Neural crest cell (in vitro differentiated cells): ENCODE data around the gene NELL1. TPM values are rescaled to one million over a fixed set of nuclear protein-coding genes. Genes with fewer than 3 reads are reported as not detected.

ENCODE experiments used
- DNase-seq: peaks from one replicate; pipeline ENCODE4 v3.0.0; 2021; ENCODE audit warnings: low read depth, mixed read lengths, low spot score
- H3K27ac Mint-ChIP-seq: one replicate; pipeline ENCODE4 v1.8.0; 2021; ENCODE audit warnings: mild to moderate bottlenecking, mixed read lengths; ENCODE audit not compliant: unreplicated experiment
- H3K27me3 Mint-ChIP-seq: 2 replicates; pipeline ENCODE4 v1.8.0; 2021; ENCODE audit warnings: low read depth, mild to moderate bottlenecking, mixed read lengths
- H3K36me3 Mint-ChIP-seq: 2 replicates; pipeline ENCODE4 v1.8.0; 2021; ENCODE audit warnings: low read depth, mild to moderate bottlenecking, mixed read lengths
- H3K4me1 Mint-ChIP-seq: 2 replicates; pipeline ENCODE4 v1.8.0; 2021; ENCODE audit warnings: mixed read lengths
- H3K4me3 Mint-ChIP-seq: one replicate; pipeline ENCODE4 v1.8.0; 2021; ENCODE audit warnings: mild to moderate bottlenecking, mixed read lengths
- H3K9me3 Mint-ChIP-seq: 2 replicates; pipeline ENCODE4 v1.8.0; 2021; ENCODE audit warnings: mixed read lengths
- total RNA-seq: library from RNA; stranded (reverse); gene quantifications from 2 replicates; pipeline ENCODE4 v1.2.1, GENCODE V29; 2021
- TF ChIP-seq, protein P1 (sequence below): fragments of 200-600 bp; sonication (generic); conservative IDR thresholded peaks from 2 replicates; pipeline ENCODE4 v1.5.0; 2021; ENCODE audit warnings: antibody characterized with exemption, mild to moderate bottlenecking

The NELL1 gene
- total RNA-seq, 1 donor from 2014 or later, result 0.51 TPM

DNA sequence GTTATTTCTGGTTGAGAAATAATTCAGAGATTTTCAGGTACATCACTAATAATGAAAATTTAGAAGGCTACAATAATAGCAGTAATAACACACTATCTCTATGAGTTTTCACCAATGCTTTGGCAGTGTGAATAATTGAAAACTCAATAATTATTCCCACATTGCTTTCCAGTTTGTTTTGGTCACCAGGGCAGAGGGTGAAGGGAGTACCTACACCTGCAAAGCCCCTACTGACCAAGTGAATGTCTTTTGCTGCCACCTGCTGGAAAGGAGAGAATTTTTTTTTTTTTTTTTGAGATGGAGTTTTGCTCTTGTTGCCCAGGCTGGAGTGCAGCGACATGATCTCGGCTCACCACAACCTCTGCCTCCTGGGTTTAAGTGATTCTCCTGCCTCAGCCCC lies 3.2 kb downstream of the NELL1 start:
- Mint-ChIP-seq H3K4me1 (peaks cover 31% of the 10 kb centered on the region), H3K27ac (no peak overlapping the region), H3K27me3 (peaks cover 92% of the 10 kb centered on the region), H3K36me3 (no peaks in the 10 kb centered on the region), H3K4me3 (no peak overlapping the region), H3K9me3 (no peaks in the 10 kb centered on the region)
- no peak for DNase-seq
- TF ChIP-seq, protein P1, sequence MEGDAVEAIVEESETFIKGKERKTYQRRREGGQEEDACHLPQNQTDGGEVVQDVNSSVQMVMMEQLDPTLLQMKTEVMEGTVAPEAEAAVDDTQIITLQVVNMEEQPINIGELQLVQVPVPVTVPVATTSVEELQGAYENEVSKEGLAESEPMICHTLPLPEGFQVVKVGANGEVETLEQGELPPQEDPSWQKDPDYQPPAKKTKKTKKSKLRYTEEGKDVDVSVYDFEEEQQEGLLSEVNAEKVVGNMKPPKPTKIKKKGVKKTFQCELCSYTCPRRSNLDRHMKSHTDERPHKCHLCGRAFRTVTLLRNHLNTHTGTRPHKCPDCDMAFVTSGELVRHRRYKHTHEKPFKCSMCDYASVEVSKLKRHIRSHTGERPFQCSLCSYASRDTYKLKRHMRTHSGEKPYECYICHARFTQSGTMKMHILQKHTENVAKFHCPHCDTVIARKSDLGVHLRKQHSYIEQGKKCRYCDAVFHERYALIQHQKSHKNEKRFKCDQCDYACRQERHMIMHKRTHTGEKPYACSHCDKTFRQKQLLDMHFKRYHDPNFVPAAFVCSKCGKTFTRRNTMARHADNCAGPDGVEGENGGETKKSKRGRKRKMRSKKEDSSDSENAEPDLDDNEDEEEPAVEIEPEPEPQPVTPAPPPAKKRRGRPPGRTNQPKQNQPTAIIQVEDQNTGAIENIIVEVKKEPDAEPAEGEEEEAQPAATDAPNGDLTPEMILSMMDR, result peak; percentile 61

GRCh38 chr11:20676658-20677057 lies 7.3 kb downstream of the NELL1 start:
- TF ChIP-seq, protein P1, result no peak
- Mint-ChIP-seq H3K27ac (no peak overlapping the region), H3K4me1 (peaks cover 7% of the 10 kb centered on the region), H3K4me3 (no peak overlapping the region), H3K27me3 (peaks cover 64% of the 10 kb centered on the region), H3K36me3 (no peaks in the 10 kb centered on the region), H3K9me3 (no peaks in the 10 kb centered on the region)
- DNase-seq, result no peak

DNA sequence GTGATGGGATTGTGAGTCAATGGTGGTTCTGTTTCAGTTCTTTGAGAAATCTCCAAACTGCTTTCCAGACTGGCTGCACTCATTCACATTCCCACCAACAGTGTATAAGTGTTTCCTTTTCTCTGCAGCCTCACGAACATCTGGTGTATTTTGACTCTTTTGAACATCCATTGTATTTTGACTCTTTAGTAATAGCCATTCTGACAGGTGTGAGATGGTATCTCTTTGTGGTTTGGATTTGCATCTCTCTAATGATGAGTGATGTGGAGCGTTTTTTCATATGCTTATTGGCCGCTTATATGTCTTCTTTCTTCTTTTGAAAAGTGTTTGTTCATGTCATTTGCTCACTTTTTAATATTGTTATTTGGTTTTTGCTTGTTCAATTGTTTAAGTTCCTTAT lies 19.4 kb downstream of the NELL1 start:
- H3K27me3 Mint-ChIP-seq, result peaks cover 3% of the 10 kb centered on the region
- H3K4me3 Mint-ChIP-seq, result no peak overlapping the region
- no peaks in the 10 kb centered on the region for H3K36me3 Mint-ChIP-seq
- DNase-seq, result no peak
- TF ChIP-seq, protein P1, result no peak
- no peaks in the 10 kb centered on the region for H3K9me3 Mint-ChIP-seq
- H3K4me1 Mint-ChIP-seq, result no peaks in the 10 kb centered on the region
- no peak overlapping the region for H3K27ac Mint-ChIP-seq

DNA sequence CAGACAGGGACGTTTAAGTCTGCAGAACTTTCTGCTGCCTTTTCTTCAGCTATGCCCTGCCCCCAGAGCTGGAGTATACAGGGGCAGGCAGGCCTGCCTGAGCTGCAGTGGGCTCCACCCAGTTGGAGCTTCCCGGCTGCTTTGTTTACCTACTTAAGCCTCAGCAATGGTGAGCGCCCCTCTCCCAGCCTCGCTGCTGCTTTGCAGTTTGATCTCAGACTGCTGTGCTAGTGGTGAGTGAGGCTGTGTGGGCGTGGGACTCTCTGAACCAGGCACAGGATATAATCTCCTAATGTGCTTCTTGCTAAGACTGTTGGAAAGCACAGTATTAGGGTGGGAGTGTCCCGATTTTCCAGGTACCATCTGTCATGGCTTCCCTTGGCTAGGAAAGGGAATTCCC lies 38.5 kb downstream of the NELL1 start:
- Mint-ChIP-seq H3K4me3 (no peak overlapping the region), H3K9me3 (peaks cover 5% of the 10 kb centered on the region)

GRCh38 chr11:20712912-20713311 lies 43.5 kb downstream of the NELL1 start:
- H3K4me1 Mint-ChIP-seq, result no peaks in the 10 kb centered on the region
- H3K9me3 Mint-ChIP-seq, result peaks cover 3% of the 10 kb centered on the region
- H3K27ac Mint-ChIP-seq, result no peak overlapping the region
- no peak for DNase-seq
- no peaks in the 10 kb centered on the region for H3K36me3 Mint-ChIP-seq
- H3K4me3 Mint-ChIP-seq, result no peak overlapping the region
- H3K27me3 Mint-ChIP-seq, result peaks cover 5% of the 10 kb centered on the region
- TF ChIP-seq, protein P1, result no peak

More for the DNA sequence above, 38.5 kb downstream of the NELL1 start:
- no peak for DNase-seq
- Mint-ChIP-seq H3K4me1 (no peaks in the 10 kb centered on the region), H3K27me3 (peaks cover 16% of the 10 kb centered on the region), H3K36me3 (no peaks in the 10 kb centered on the region), H3K27ac (no peak overlapping the region)
- TF ChIP-seq, protein P1, result no peak

DNA sequence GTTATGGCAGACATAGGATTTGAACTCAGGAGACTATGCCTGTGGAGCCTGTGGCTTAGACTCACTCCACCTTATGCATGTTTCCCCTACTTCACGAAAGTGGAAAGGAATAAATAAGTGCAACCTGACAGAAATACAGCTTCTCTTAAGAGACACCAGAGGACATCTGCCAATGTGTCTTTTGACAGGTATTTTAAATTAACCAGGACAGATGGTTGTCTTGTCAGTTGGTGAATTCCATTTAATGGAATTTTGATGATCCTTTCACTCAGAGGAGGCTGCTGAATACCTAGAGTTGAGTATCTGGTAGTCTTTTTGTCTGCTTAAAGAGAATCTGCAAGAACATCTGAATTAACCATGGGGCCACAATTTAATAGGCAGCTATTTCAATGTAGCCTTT lies 46.1 kb downstream of the NELL1 start:
- H3K27me3 Mint-ChIP-seq, result peaks cover 1% of the 10 kb centered on the region
- no peak for DNase-seq
- H3K36me3 Mint-ChIP-seq, result no peaks in the 10 kb centered on the region
- TF ChIP-seq, protein P1, result no peak
- no peak overlapping the region for H3K4me3 Mint-ChIP-seq
- H3K9me3 Mint-ChIP-seq, result peaks cover 3% of the 10 kb centered on the region
- H3K4me1 Mint-ChIP-seq, result no peaks in the 10 kb centered on the region
- no peak overlapping the region for H3K27ac Mint-ChIP-seq
